Endothelial cell of umbilical vein (primary cell): Measurements from ENCODE around the gene NUMA1.

ENCODE experiments used
- CTCF ChIP-seq, 2 donors: IDR thresholded peaks; 1 replicate in 1 of 2; 2 replicates in 1 of 2; pipeline ENCODE4 v1.5.1; 2011; ENCODE audit warnings: low read length in 2 of 2, mild to moderate bottlenecking in 2 of 2, moderate library complexity in 2 of 2, control low read depth in 1 of 2, inconsistent platforms in 1 of 2, low read depth in 1 of 2; ENCODE audit not compliant: insufficient read depth in 1 of 2; ENCODE audit errors: extremely low read depth in 1 of 2
- EZH2 ChIP-seq: IDR thresholded peaks from 2 replicates; pipeline ENCODE4 v1.6.1; 2012; ENCODE audit warnings: borderline replicate concordance, low read depth, mild to moderate bottlenecking, moderate library complexity, low read length, inconsistent platforms; ENCODE audit not compliant: severe bottlenecking
- FOS ChIP-seq: IDR thresholded peaks from 2 replicates; pipeline ENCODE4 v1.6.1; 2011; ENCODE audit warnings: mild to moderate bottlenecking, low read length, moderate library complexity, borderline replicate concordance; ENCODE audit not compliant: insufficient read depth
- GATA2 ChIP-seq: IDR thresholded peaks from 2 replicates; pipeline ENCODE4 v1.7.0; 2011; ENCODE audit warnings: low read depth, mild to moderate bottlenecking, moderate library complexity, mixed read lengths, low read length; ENCODE audit not compliant: insufficient read length, insufficient read depth
- JUN ChIP-seq: IDR thresholded peaks from 2 replicates; pipeline ENCODE4 v1.6.1; 2011; ENCODE audit warnings: borderline replicate concordance, low read depth; ENCODE audit not compliant: insufficient read length, insufficient read depth
- MAX ChIP-seq: IDR thresholded peaks from 2 replicates; pipeline ENCODE4 v1.6.1; 2011; ENCODE audit not compliant: insufficient read depth, insufficient read length
- MYC ChIP-seq: IDR thresholded peaks from one replicate; pipeline ENCODE4 v1.6.1; 2011; ENCODE audit warnings: mild to moderate bottlenecking, low read depth, low read length
- POLR2A ChIP-seq: IDR thresholded peaks from 2 replicates; pipeline ENCODE4 v1.6.1; 2012; ENCODE audit warnings: low read depth, mild to moderate bottlenecking, control low read depth, low read length
- POLR2AphosphoS5 ChIP-seq: IDR thresholded peaks from 2 replicates; pipeline ENCODE4 v1.6.1; 2012; ENCODE audit warnings: low read depth, mild to moderate bottlenecking, control low read depth, low read length, moderate library complexity; ENCODE audit not compliant: insufficient read depth

- TF ChIP-seq POLR2A (no peak), CTCF (IDR thresholded peaks at IDR 0.05; ENCODE audit: extremely low read depth in 1 of 2, insufficient read depth in 1 of 2, low read depth in 1 of 2, low read length in 2 of 2) (no peak), JUN (no peak), EZH2 (no peak), POLR2AphosphoS5 (no peak), GATA2 (no peak), MAX (no peak), FOS (no peak), MYC (no peak)
These were observed 89.6 kb downstream of the NUMA1 start for GRCh38 chr11:71990701-71991100.
